ENCODE data around the gene TPRG1.

Gene TPRG1, protein sequence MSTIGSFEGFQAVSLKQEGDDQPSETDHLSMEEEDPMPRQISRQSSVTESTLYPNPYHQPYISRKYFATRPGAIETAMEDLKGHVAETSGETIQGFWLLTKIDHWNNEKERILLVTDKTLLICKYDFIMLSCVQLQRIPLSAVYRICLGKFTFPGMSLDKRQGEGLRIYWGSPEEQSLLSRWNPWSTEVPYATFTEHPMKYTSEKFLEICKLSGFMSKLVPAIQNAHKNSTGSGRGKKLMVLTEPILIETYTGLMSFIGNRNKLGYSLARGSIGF

DNA sequence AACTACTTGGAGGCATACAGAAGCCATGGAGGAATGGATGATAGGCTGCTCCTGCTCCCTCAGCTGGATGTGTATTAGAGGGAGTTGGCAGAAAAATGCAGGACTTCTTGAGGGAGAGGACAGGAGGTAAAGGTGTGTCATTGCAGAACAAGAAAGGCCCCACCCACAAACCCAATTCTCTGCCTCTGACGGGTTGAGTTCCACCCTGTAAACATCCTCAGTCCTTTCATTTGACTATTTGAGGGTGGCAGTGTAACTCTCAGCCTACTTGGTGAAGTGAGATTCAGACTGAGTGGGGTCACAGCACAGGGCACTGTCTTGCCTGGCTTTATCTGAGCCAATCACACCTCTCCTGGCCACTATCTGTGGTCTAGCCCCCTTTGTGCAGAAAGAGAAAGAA, at the start of gene TPRG1:
TPRG1 (plus strand) TSS at position 265 of the 400 bp plus-strand sequence. CDS start 35,414 bp downstream, outside the sequence.
- no peak for DNase-seq

DNA sequence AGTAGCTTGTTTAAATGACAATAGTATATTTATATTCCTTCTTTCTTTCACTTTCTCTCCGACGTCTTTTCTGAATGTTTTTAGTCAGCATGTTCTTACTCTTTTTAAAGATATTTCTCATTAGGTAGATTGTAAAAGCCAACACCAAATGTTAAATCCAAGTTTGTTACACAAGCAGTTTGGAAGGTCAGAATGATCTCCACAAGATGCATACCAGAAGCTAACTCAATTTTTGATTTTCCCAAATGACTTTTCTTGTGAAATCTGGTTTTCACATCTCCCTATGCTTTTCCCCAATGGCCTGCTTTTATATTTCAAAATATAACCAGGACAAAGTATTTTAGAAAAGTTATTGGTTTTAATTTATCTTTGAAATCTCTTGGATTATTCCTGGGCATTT, 49.7 kb upstream of the TPRG1 start:
- no peak for DNase-seq

DNA sequence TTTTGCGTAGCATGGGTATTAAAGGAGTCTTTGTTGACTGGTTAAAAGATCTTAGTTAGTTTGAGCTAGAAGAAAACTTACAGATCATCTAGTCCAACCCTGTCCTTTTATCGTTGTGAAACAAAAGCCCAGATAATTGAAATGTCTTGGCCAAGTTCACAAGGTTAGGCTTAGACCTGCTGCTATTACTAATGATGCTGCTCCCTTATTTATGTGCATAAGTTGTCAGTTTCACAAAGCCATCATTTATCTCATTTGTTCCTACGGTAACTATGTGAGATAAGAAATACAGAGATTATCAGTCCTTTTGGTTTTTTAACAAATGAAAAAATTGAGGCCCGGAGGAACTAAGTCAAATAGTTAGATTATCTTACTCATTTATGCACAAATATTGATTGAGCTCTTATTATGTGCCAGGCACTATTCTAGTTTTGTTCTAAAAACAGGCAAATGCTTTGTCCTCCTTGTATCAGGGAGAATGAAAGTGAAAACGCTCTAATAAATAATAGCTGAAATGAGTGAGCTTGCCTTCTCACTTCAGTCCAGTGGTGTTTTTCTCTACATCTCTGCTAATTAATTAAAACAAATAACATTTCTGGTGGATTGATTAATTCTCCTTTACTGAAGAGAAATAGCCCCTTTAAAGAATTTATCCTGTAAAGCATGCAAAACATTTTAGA, 49.1 kb upstream of the TPRG1 start:
- DNase-seq = no peak

DNA sequence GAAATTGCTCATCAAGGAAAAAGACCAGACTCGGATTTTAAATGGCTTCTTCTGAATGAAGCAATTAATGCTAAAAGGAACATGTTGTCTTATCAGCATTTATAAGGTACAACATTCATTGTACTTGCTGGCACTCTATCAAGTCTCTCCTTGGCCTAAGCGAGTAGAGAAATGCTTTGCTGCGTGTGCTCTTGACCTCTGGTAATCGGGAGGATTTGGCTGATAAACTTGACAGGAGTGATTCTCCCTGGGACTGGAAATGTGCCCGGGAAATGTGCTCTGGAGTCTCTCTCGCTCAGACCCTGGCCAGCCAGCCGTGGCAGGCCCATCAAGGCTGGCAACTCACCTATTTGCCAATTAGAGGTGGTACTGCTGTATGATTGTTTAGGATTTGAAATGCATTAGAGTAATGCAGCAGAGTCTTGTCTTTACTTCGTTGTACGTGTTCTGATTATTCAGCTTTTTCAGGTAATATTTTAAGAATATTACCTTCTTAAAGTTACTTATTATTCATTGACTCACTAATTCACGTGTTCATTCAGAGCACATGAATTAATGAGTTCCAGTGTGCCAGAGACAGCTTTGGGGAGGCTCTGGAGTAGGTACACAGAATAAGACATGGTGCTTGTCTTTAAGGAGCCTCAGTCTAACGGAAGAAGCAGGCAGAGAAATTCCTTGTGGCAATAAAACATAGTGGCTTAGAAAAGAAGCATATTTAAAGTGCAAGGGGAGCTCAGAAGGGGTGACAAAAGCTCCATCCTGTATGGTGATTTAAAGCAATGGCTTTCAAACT, 48.0 kb upstream of the TPRG1 start:
- peak; percentile 31 for DNase-seq

DNA sequence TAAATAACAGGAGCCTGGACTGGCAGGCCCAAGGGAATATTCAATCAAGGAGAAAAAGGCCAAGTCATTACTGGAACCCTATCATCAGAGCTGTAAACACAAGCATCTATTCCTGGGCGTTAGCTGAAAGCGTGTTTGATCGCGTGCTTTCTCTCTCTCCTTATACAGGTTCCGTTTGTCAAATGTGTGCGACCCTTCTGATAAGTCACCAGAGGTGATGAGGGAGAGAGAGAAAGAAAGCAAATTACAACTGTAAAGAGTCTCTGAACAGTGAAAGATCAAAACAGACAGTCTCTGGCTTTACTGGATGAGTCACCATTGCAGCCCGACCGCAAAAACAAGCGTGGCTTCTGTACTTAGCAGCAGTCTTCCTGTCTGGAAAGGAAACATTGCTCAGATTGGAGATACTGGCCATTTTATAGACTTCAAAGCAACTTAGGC, 39.5 kb upstream of the TPRG1 start:
- DNase-seq = no peak

DNA sequence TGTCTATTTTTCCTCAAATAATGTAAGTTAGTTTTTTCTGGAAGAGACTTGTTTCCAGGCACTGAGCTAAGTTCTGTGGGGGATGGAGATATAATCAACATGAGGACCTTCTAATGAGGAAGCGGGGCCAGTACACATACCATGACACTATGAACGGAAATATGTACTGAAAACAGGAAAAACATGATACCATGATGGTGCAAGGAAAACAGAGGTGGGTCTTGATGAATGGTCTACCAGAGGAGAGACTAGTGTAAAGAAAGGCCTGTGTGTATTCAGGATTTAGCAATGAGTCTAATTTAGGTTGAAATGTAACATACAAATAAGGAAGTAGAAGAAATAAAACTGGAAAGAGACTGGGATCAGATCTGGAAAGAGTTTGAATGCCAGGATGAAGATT, 38.9 kb upstream of the TPRG1 start:
- no peak for DNase-seq

DNA sequence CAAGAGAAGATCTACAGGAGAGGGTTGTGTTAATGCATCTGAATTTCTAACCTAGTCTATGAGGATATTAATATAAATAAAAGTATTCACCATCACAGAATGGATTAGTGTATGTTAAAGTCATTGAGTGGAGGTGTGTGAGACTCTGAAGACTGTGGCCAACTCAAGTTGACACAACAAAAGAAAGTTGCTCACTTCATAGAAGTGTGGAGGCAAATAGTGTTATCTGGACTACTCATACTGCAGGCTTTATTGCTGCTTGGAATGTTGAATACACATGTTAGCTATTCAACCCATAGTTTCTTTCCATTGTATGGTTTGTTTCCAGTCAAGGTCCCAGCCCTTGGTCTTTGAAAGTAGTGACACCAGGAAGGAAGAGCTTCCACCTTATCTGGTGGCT, 38.0 kb upstream of the TPRG1 start:
- no peak for DNase-seq

DNA sequence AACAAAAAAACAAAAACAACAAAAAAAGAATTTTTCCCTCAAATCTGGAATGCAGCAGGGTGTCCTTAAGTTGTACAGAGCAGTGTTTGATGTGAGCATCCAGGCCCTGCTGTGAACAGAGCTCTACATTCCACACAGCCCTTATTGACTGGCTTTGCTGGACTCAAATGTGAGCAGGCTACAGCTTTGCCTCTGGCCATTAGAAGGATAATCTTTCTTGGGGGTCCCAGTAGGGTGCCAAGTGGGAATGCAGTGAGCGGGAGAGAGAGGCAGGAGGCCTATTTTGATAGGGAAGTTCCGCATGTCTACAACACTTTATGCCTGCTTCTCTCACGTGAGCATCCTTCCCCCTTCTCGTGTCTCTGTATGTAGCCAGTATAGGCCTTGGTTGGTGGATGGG, 34.4 kb upstream of the TPRG1 start:
- DNase-seq = no peak

DNA sequence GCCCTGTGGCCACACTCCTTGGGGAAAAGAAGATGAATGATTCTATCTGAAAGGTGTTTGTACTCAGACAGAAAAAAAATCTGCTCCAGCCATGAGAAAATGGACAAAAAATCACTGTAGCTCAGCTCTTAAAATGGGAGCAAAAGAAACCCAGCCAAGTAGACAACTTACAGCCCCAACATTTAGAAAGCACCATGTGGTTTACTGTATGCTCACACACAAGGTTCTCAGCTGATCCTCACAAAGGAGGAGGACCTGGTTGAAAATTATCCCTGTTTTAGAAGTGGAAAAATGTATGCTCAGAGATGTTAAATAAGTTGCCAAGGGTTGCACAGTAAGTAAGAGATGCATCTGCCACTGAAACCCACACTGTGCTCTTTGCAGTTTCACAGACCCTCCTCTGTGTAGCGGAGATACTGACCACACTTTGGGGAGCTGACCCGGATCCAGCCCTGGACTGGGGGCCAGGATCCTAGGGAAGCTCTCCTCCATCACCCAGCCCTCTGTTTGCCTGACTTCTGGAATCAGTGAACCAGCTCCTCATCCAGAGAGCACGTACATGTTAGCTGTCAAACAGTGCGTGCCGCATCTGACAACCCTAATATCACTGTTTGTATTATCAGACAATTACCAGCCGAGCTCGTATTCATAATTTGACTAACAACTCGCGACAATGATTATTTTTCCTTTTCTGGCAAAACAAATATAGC, 32.7 kb upstream of the TPRG1 start:
- no peak for DNase-seq

DNA sequence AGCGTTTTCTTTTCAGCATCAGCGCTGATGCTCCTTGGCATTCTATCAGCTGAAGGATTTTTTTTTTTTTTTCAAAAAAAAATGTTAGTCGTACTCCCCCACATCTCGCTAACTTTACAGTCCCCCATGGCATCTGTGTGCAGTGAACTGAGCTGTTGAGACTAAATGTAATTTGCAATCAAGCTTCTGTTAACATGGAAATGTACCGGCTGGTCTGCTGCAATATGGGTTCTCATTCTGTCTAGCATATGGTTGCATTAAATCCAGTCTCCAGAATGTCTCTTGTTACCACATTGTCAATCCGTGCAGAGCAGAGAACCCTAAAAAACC, 32.2 kb upstream of the TPRG1 start:
- DNase-seq = no peak

DNA sequence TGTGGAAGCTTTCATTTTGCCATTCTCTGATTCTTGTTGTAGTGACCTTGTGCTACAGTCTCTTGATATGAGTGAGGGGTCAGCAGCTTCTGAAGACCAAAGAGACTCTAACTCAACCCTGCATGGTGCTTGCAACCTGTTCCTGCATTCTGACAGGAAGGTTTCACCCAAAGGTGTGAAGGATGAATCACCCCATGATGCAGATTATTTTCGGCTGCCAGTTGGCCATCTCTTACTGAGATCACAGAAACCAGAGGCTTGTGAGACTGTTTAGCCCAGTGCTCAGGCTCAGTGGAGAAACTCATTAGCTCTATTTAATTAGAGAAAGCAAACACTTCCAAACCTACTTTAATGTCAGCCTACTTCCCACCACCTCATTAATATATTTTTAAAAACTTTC, 29.2 kb upstream of the TPRG1 start:
- no peak for DNase-seq

DNA sequence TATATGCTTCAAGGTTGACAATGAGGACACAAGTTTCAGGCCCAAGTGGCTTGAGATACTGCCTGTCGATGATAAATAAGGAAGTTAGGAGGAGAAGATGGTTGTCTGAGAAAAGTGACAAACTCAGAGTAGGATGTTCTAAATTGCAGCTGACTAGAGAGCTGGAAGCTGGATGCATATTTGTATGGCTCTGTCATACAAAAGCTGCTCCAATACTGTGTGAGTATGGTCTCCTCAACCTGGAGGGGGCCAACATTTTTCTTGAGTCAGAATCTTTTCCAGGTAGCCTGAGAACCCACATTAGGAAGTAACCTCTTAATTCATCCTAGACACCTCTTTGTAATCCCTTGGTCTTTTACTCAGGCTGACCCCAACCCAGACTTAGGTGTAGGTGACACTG, 28.4 kb upstream of the TPRG1 start:
- no peak for DNase-seq

DNA sequence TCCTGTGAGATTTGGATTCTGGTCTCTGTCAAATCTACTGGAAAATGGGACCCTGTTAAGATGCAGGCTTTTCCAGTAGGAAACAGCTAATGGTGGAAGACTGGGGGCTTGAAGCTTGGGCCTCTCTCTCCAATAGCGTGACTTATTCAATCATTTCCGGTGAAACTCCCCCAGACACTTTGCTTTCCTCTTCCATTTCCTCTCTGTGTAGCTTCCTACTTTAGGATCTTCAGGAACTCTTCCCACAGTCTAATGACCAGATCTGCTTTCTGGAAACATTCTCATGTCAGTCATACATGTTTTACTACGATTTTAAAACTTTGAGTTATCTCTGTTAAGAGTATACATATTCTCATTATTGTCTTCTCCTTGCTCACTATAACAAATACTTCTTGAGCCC, 28.0 kb upstream of the TPRG1 start:
- DNase-seq = no peak

DNA sequence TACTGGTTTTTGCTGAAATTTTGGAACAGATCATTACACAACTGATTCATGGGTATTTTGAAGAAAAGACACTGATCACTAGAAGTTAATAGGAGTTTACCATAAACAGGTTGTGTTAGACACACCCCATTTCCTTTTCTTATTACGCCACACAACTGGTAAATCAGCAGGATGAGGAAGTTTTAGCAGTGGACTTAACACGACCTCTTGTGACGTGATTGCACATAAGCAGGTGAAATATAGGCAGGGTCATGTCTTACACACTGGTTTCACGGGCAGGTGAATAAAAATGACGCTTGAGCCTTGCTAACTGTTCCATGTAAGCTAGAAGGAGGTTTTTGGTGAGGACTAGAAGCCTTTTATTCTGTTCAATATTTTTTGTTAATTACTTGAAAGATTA, 27.1 kb upstream of the TPRG1 start:
- DNase-seq = no peak

DNA sequence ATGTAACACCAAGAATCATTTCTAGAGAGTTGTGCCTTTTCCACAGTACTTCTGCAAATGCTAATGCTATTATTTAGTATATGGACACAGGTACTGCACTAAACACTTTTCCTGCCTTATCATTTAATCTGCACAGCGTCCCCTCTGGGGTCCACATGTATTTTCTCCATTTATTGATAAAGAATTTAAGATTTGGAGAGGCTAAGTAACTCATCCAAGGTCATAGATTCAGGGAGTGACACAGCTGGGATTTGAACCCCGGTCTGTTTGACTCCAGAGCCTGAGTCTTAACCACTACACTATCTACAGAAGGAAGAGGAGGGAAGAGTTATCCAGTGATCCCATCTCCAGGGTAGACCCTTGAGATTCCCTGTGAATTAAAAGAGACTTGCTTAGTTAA, 24.9 kb upstream of the TPRG1 start:
- no peak for DNase-seq

DNA sequence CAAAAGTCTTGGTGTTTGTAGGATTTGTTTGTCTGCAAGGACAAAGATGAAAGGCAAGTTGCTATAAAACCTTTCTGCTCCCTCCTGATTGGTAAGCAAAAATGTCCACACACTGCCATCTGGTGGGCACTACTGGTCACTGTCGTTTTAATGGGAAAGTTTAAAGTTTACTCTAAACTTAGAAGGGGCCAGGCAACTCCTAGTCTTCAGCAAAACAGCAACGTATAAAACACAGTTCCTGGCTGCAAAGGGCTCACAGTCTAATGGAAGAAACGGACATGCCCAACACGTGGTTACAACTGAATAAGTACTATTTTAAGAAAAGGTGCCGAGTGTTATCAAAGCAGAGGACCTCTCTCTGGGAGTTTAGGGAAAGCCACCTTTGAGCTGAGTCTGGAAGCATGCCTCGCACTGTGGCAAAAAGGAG, 23.7 kb upstream of the TPRG1 start:
- peak; percentile 73 for DNase-seq

DNA sequence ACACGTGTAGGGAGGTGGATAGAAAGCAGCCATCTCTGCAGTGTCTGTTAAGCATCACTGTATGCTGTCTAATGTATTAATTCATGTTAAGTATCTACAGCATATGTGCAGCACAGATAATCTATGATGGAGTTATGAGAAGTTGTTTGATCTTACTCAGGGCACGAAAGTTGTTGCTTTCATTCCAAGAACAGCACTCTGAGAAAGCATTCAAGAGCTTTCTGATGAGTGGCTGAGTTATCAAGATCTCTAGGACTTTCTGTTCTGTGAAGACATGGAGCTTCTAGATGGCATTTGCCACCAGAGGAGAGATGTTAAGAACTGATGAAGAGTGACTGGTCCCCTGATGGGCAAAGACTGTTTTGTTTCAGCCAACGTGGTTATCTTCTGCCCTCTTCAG, 22.6 kb upstream of the TPRG1 start:
- no peak for DNase-seq

DNA sequence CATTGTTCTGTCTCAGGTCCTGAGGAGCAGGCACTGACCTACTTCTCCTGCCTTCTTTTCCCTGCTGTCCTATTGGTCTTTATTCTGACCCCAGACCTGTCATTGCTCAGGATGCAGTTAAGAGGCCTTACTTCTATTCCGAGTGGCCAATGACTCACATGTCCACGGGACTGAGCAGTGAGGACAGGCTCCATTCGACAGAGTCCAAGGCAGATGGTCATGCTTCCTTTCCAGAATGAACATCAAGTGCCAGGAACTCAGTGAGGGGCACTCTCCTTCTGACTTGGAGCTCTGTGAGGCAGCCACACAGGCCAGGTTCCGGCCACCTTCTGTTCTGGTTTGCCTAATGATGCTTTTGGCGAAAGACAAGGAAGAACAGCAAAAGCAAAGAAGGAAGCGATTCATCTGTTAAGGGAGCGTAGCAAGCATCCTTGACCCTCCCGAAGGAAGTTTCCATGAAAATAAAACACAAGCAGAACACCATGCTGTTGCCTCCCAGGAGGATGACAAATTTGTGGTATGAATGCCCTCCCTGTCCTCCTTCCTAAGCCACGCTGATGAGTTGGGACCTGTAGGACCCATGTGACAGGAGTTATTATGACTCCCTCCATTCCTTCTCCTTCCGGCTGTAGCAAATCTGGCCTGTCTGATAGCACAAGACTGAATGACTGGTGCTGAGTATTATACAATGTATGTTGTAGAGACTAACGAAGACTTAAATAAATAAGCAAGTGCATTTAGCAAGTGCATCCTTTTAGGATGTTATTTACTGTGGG, 14.4 kb upstream of the TPRG1 start:
- no peak for DNase-seq

DNA sequence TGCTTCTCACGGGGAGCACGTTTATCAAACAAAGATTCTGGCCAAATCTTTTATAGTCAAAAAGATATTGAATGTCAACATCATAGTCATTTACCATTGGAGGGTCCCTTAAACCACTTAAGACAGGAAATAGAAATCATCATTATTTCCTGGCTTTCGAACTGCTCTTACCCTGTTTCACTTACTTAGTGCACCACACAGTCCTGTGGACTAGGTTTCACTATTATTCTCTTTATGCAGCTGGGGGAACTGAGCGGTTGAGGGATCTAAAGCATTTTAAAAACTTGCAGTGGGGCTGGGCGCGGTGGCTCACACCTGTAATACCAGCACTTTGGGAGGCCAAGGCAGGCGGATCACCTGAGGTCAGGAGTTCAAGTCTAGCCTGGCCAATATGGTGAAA, 13.7 kb upstream of the TPRG1 start:
- no peak for DNase-seq

DNA sequence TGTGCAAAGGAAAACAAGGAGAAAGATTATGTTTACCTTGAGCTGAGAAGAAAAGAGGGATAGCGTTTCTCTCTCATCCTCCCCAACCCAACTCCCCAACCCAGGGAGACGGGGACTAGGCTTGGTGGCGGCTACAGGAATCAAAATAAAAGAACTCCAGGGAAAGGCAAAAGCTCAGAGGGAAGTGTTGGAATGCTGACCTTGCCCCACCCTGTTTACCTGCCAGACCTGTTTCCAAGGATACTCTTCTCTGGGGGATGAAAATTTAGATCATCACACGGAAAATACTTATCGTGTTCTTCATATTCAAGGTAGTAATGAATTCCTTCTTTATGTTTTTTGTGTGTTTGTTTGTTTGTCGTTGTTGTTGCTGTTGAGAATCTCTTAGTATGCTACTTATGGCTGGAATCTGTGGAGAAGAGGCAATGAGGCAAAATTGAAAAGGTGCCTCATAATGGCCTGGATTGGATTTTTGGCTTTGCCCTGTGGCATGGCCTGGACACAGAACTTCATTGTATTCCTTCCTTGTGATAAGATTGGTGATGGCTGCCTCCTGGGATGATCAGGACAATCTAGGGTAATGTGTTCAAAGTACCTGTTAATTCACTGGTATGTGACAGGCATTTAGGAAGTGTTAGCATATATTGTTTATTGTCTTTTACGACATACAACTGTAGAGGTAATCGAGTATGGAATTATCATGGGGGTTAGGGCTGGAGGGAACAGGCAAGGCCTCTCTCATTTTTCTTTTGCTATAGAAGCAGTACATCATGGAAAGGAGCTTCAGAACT, 11.1 kb upstream of the TPRG1 start:
- no peak for DNase-seq

DNA sequence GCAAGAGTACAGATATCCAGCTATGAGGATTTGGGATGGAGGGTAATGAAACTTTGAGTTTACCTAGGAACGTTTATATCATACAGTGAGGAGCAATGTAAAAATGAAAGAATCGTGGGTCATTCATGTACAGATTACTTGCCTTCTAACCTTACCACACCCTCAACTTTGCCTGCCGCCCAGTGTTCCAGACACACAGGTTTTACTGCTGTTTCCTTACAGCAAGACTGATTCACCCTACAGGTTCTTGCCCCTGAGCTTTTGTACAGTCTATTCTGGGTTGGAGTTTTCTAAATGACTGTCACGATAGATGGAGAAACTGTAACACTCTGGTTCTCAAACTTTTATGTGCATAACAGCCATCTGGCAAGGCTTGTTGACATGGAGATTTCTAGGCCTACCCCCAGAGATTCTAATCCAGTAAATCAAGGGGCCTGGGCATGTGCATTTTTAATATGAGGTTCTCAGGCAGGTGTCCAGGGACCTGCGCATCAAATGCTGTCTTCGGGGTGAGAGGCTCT, 6.6 kb upstream of the TPRG1 start:
- DNase-seq = no peak

DNA sequence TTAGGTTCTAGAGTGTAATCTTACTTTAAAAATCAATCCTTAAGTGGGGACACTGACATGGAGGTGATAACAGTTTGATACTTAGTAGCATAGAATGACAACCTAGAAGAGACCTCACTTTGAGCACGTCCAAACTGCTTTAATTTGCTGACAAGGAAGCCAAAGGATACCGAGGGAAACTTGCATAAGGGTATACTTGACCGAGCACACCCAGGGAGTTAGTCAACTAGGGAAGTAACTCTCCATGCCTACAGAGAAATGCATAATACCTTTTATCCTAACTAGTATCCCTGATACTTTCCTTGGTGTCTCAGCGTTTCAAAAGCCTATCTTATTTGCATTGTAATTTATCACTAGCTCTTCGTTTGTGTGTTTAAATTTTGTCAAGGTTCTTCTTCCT, 5.5 kb upstream of the TPRG1 start:
- DNase-seq = no peak
